Measurements from ENCODE around the gene GTPBP10. TPM values are rescaled to one million over a fixed set of nuclear protein-coding genes. Genes with fewer than 3 reads are reported as not detected.

Gene GTPBP10, protein sequence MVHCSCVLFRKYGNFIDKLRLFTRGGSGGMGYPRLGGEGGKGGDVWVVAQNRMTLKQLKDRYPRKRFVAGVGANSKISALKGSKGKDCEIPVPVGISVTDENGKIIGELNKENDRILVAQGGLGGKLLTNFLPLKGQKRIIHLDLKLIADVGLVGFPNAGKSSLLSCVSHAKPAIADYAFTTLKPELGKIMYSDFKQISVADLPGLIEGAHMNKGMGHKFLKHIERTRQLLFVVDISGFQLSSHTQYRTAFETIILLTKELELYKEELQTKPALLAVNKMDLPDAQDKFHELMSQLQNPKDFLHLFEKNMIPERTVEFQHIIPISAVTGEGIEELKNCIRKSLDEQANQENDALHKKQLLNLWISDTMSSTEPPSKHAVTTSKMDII
- total RNA-seq, result 22.7 and 22.8 TPM in 2 replicates

DNA sequence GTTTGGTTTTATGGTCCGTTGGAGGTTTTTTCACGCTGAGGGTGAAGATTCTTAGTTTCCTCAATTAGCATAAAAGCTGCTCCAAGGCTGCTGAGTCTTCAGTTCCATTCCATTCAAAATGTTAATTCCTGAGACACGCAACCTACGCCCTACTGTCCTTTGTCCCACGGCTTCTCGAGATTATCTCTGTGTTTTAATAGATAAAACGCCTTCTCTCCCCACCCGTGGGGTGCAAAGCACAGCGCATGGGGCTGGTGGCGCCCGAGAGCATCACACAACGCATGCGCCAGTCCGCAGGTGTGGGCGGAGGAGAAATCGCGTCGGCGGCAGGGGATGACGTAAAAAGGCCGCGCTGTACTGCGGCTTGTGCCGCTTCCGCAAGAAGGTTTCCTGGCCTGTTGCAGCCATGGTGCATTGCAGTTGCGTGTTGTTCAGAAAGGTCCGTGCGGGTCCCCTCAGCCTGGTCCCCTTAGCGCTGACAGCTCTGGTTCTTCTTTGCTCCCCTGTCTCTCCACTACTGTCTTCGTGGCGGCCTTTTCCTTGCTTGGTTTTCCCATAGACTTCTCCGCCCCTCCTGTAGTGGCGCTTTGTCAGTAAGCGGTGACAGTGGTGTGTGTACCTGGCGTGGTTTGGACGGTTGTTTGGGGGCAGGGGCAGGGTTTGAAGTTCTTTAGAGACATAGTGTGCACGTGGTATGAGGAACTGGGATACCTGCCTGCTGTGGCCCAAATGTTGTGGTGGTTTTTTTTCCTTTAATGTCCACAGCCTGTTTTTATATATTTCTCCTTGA, at the start of gene GTPBP10:
Gene GTPBP10 (plus strand): TSS at position 381 of the 790 bp plus-strand sequence. CDS start 26 bp downstream, at position 407.

DNA sequence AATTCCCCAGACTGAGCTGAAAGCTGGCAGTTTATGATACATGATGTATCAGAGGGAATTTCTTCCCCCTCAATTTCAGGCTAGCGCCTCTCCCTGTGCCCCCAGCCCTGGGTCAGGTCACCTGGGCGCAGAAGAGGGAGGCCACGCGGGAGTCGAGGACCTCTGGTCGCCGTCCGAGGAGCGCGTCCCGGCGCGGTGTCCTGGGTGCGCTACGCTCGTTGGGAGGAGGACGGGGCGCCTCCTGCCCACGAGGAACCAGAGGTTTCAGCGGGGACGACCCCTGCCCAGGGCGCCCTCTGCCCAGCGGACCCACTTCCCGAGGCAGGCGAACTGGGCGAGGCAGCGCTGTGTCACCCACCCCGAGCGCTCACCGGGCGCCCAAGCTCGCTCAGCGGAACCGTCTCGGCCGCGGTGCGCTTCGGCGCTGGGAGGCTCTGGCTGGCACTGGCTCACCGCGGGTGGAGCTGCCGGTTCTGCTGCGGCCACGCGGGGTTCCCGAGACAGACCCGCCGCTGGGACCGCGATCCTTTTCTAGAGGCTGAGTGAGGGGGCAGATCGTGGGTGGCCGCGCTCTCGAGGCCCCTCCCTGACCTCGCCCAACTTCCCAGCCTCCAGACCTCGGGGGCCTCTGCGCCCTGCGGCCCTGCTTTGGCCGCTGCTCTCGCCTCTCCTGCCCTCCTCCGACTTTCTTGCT, 25.6 kb upstream of the GTPBP10 start, which contains the start of gene FAM237B:
Gene FAM237B (minus strand): TSS at position 504 of the 694 bp plus-strand sequence. CDS start 1,556 bp downstream, outside the sequence.

DNA sequence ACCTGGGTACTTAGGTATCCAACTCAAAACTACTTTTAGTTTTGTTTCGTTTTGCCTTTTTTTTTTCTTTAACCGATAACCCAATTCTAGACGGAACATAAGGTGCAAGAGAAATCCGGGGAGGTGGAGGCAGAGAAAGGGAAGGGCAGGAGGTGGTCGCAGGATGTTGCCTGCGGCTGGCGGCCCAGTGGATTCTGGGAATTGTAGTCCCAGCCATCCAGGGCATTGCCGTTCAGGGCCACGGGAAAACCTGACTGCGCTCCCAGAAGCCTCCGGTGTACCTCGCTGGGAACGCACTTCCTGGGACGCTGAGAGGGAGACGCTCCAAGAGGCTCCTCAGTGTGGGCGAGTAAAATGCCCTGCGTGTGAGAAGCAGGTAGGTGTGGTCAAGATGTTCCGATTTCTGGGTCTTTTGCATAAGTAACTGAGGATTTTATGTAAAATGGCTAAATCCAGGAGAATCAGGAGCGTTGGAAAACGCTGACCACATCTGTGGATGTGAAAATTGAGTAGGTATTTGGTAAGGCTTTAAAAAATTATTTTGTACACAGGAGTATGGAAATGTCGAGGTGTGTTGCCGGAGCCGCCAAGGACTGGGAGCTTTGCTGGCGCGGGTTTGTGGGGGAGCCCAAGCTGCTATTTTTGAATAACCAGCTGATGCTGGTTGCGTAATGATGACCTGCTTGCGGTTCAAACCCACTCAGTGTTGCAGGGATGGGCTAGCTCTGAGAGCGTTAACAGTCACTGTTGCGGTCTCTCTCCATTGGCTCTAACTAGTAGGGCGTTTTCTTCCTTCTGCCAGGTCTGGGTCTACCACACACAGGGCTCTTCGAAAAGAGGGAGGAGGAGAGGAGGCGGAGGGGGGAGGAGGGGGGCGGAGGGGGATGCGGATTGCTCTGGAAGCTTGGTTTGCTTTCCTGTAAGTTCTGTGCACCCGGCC, 56.9 kb downstream of the GTPBP10 start, which contains the start of gene CLDN12:
Gene CLDN12 (plus strand): TSS at position 288 of the 940 bp plus-strand sequence. CDS start 9,216 bp downstream, outside the sequence.

Other genes starting within 250 kb of the GTPBP10 start
- gene STEAP1, start 192.2 kb upstream of the GTPBP10 start, total RNA-seq, result 21.8 and 26.5 TPM in 2 replicates
- 2.6 and 3.9 TPM in 2 replicates for gene STEAP2, start 135.0 kb upstream of the GTPBP10 start, total RNA-seq
- gene CFAP69, start 101.5 kb upstream of the GTPBP10 start, total RNA-seq, result 1.2 and 3.4 TPM in 2 replicates
- gene FAM237B, start 25.4 kb upstream of the GTPBP10 start, total RNA-seq, result not detected in 2 replicates
- 24.8 and 30.3 TPM in 2 replicates for gene CLDN12, start 56.7 kb downstream of the GTPBP10 start, total RNA-seq
- gene PTTG1IP2, start 122.9 kb downstream of the GTPBP10 start, total RNA-seq, result not detected in 2 replicates
- 35.3 and 36.6 TPM in 2 replicates for gene CDK14, start 249.6 kb downstream of the GTPBP10 start, total RNA-seq

All from myometrial cell (primary cell).